K562 (cell line): ENCODE data around the gene WDR55. TPM values are rescaled to one million over a fixed set of nuclear protein-coding genes. Genes with fewer than 3 reads are reported as not detected.

Experiments used
- BCL6 ChIP-seq: fragments of 250-450 bp; sonication (Bioruptor Pico); IDR thresholded peaks from 2 replicates; pipeline ENCODE4 v1.4.0; 2020
- BRCA1 ChIP-seq, 2 experiments: fragments of 450-650 bp in 1 of 2; sonication (generic) in 1 of 2; formaldehyde crosslinking in 1 of 2; IDR thresholded peaks; 2 replicates each; pipeline versions ENCODE4 v1.5.0 to v1.6.1; 2017 to 2020; ENCODE audit warnings: mild to moderate bottlenecking in 1 of 2, missing genetic modification reagents in 1 of 2
- CREB3L1 ChIP-seq: fragments of 450-650 bp; IDR thresholded peaks from 2 replicates; pipeline ENCODE4 v1.6.1; 2014; ENCODE audit warnings: low read depth, mild to moderate bottlenecking, moderate library complexity, borderline replicate concordance
- CREM ChIP-seq: IDR thresholded peaks from 2 replicates; pipeline ENCODE4 v1.6.1; 2014; ENCODE audit warnings: antibody characterized with exemption, low read depth
- HMG20A ChIP-seq: fragments of 450-650 bp; formaldehyde crosslinking; conservative IDR thresholded peaks from 2 replicates; pipeline ENCODE4 v1.4.0; 2020; ENCODE audit warnings: mild to moderate bottlenecking, mixed read lengths
- HMG20B ChIP-seq: fragments of 250-450 bp; sonication (Bioruptor Pico); IDR thresholded peaks from 2 replicates; pipeline ENCODE4 v1.5.0; 2021; ENCODE audit warnings: mild to moderate bottlenecking
- OTX1 ChIP-seq: fragments of 450-650 bp; formaldehyde crosslinking; IDR thresholded peaks from 2 replicates; pipeline ENCODE4 v1.4.0; 2022; ENCODE audit warnings: mild to moderate bottlenecking
- POLR2AphosphoS2 ChIP-seq: IDR thresholded peaks from 2 replicates; pipeline ENCODE4 v1.6.1; 2012; ENCODE audit warnings: low read length, improper control_type of control experiment
- POLR2H ChIP-seq: IDR thresholded peaks from 2 replicates; pipeline ENCODE4 v1.6.1; 2016; ENCODE audit warnings: missing genetic modification characterization, low read depth, mild to moderate bottlenecking, control low read depth, missing compliant biosample characterization, moderate library complexity
- SRSF3 ChIP-seq: fragments of 200-400 bp; formaldehyde crosslinking; IDR thresholded peaks from 2 replicates; pipeline ENCODE4 v1.6.1; 2016; ENCODE audit warnings: mild to moderate bottlenecking, low read length, moderate library complexity; ENCODE audit not compliant: insufficient read depth
- ZNF589 ChIP-seq: fragments of 200-800 bp; sonication (Bioruptor generic); IDR thresholded peaks from 2 replicates; pipeline ENCODE4 v1.6.1; 2016; ENCODE audit warnings: low read depth, missing genetic modification characterization, missing compliant biosample characterization
- polyA plus RNA-seq, 8 experiments: library from polyadenylated mRNA; depleted of rRNA in 4 of 8; stranded (reverse) in 5 of 8; unstranded in 3 of 8; fragments of >200 nt; fragmentation: Nextera tagmentation in 2 of 8; fragmentation: Illumina TruSeq in 1 of 8; extraction: Ambion mirVana in 2 of 8; extraction: Trizol in 1 of 8; gene quantifications; 2 replicates each; pipeline versions ENCODE4 v1.2.1 to v1.2.3, GENCODE V29; 2011 to 2014; ENCODE audit warnings: inconsistent platforms in 1 of 8, missing spikeins in 1 of 8
- total RNA-seq, 7 experiments: library from RNA; depleted of rRNA in 6 of 7; stranded (reverse); fragments of >200 nt in 6 of 7; fragmentation: Illumina TruSeq in 2 of 7; extraction: Trizol in 2 of 7; gene quantifications; 2 replicates each; pipeline versions ENCODE4 v1.2.1 to v1.2.3, GENCODE V29; 2011 to 2021; ENCODE audit warnings: low replicate concordance in 1 of 7
- TF ChIP-seq, protein P1 (sequence below): fragments of 250-450 bp; sonication (Bioruptor Pico); IDR thresholded peaks from 2 replicates; pipeline ENCODE4 v1.4.0; 2020

WDR55 gene
- total and polyA plus RNA-seq, 9 of the 15 experiments (the other 6 are each of a cell fraction or from before 2014, with no cell fraction given) = 5.2 to 45.0 (median 29.3) TPM

- TF ChIP-seq, protein P1, sequence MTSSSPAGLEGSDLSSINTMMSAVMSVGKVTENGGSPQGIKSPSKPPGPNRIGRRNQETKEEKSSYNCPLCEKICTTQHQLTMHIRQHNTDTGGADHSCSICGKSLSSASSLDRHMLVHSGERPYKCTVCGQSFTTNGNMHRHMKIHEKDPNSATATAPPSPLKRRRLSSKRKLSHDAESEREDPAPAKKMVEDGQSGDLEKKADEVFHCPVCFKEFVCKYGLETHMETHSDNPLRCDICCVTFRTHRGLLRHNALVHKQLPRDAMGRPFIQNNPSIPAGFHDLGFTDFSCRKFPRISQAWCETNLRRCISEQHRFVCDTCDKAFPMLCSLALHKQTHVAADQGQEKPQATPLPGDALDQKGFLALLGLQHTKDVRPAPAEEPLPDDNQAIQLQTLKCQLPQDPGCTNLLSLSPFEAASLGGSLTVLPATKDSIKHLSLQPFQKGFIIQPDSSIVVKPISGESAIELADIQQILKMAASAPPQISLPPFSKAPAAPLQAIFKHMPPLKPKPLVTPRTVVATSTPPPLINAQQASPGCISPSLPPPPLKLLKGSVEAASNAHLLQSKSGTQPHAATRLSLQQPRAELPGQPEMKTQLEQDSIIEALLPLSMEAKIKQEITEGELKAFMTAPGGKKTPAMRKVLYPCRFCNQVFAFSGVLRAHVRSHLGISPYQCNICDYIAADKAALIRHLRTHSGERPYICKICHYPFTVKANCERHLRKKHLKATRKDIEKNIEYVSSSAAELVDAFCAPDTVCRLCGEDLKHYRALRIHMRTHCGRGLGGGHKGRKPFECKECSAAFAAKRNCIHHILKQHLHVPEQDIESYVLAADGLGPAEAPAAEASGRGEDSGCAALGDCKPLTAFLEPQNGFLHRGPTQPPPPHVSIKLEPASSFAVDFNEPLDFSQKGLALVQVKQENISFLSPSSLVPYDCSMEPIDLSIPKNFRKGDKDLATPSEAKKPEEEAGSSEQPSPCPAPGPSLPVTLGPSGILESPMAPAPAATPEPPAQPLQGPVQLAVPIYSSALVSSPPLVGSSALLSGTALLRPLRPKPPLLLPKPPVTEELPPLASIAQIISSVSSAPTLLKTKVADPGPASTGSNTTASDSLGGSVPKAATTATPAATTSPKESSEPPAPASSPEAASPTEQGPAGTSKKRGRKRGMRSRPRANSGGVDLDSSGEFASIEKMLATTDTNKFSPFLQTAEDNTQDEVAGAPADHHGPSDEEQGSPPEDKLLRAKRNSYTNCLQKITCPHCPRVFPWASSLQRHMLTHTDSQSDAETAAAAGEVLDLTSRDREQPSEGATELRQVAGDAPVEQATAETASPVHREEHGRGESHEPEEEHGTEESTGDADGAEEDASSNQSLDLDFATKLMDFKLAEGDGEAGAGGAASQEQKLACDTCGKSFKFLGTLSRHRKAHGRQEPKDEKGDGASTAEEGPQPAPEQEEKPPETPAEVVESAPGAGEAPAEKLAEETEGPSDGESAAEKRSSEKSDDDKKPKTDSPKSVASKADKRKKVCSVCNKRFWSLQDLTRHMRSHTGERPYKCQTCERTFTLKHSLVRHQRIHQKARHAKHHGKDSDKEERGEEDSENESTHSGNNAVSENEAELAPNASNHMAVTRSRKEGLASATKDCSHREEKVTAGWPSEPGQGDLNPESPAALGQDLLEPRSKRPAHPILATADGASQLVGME (CRISPR knock-in tag) = no peak; the same call in 1 of the 2 replicates
- no peak for TF ChIP-seq ZNF589 (CRISPR knock-in tag)
- peak; percentile 61 for TF ChIP-seq CREB3L1
- TF ChIP-seq HMG20B = no peak
- peak; percentile 76 for TF ChIP-seq POLR2H (tag)
- TF ChIP-seq BRCA1 (IDR thresholded peaks at IDR 0.05) = no peak
- TF ChIP-seq BRCA1 (CRISPR knock-in tag; IDR thresholded peaks at IDR 0.05) = no peak
- TF ChIP-seq SRSF3 = no peak
- TF ChIP-seq CREM = peak; percentile 85
- TF ChIP-seq OTX1 = no peak; the same call in 1 of the 2 replicates
- no peak for TF ChIP-seq HMG20A (CRISPR knock-in tag)
- TF ChIP-seq POLR2AphosphoS2 = 0 out of 2 replicates have a peak, but pooled peaks have one; percentile 43
- no peak for TF ChIP-seq BCL6
Measured at GRCh38 chr5:140664359-140665119, at the start of gene WDR55 (continued).
